Measurements from ENCODE around the gene EDRF1. TPM values are rescaled to one million over a fixed set of nuclear protein-coding genes. Genes with fewer than 3 reads are reported as not detected.
"Not testable (repeated sequence)": the region's sequence is repeated elsewhere in the genome, so short reads cannot be mapped to it uniquely, and the experiment has no call there.

EDRF1 gene, protein sequence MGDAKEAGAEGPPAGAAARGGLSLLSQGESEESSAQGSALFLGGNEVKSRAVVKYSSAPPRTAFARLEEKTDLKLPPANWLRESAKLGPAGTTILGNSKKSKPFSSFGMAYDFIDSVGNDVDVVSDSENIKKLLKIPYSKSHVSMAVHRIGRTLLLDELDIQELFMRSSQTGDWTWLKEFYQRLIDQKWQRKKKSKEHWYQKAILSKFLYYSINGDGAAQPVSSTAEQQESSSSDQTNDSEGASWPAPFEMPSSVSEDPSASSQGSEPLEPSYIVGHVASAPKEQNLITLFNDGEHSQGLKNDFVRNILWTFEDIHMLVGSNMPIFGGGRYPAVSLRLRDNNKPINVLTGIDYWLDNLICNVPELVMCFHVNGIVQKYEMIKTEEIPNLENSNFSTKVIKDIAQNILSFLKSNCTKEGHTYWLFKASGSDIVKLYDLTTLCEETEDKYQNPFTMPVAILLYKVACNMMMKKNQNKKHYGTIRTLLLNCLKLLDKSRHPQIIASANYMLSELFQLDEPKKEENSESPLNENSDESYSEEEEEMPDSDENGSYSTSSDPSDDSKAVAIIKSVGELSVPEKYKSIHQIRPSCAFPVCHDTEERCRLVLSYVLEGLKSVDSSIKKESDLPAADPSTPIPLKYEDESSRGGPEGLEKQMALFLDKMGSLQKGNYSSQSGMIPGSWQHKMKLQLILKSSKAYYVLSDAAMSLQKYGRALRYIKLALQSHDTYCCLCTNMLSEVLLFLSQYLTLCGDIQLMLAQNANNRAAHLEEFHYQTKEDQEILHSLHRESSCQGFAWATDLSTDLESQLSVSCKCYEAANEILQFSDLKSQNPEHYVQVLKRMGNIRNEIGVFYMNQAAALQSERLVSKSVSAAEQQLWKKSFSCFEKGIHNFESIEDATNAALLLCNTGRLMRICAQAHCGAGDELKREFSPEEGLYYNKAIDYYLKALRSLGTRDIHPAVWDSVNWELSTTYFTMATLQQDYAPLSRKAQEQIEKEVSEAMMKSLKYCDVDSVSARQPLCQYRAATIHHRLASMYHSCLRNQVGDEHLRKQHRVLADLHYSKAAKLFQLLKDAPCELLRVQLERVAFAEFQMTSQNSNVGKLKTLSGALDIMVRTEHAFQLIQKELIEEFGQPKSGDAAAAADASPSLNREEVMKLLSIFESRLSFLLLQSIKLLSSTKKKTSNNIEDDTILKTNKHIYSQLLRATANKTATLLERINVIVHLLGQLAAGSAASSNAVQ
- 10 to 100 TPM; 13.5 to 16.8 TPM for total RNA-seq
- long read RNA-seq, donor 1, full-length matches to known transcripts: 2 of 4 reads
- long read RNA-seq, donor 1, partial matches to known transcripts: 0 of 4 reads
- long read RNA-seq, donor 1, other reads (novel, unspliced or antisense): 2 of 4 reads
- long read RNA-seq, donor 2, partial matches to known transcripts: 1 of 1 reads
- long read RNA-seq, donor 2, other reads (novel, unspliced or antisense): 0 of 1 reads

DNA sequence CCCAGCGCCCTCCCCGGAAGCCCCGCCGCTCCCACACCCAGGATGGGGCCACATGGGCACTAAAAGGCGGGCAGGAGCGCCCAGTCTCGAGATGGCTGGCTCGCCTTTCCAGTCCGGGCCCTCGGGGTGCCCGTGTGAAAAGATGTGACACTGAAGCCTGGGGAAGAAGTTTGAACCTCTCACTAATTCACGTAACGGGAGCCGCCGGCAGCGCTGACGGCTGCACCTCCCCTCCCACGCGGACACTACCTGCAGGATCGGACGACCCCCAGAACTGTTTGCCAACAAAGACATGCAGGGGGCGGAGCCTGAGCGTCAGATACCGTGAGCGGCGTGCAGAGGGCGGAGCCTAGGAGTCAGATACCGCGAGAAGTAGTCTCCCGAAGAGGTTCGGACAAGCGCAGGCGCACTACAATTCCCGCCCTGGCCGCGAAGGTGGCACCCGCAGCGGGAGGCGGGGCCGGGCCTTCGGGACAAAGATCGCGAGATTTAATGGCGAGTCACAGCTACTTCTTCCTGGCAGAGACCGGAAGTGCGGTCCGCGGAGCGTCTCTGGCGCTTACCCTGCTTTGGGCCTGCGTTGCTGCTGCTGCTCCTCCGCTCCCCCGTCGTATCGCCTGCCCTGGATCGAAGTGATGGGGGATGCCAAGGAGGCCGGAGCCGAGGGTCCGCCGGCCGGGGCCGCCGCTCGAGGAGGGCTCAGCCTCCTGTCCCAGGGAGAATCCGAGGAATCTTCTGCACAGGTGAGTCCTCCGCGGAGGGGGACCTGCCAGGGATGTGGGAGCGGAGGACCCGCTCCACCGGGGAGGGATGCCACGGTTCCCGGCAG is at the start of gene EDRF1:
EDRF1 (plus strand) TSS at position 537 of the 829 bp plus-strand sequence; CDS start at position 636, 99 bp downstream.
- peak; percentile 100 for DNase-seq (ENCODE audit: low spot score)
- intact Hi-C loops (cut with DNase I): no loop called here

DNA sequence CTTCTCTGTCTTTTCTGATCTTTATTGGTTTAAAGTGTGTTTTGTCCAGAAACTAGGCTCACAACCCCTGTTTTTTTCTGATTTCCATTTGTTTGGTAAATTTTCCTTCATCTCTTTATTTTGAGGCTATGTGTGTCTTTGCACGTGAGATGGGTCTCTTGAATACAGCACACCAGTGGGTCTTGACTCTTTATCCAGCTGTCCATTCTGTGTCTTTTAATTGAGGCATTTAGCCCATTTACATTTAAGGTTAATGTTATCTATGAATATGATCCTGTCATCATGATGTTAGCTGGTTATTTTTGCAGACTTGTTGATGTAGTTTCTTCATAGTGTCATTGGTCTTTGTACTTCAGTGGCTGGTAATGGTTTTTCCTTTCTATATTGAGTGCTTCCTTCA is 46.6 kb upstream of the EDRF1 start:
- DNase-seq (ENCODE audit: low spot score): no peak
- intact Hi-C loops (cut with DNase I): no loop called here

DNA sequence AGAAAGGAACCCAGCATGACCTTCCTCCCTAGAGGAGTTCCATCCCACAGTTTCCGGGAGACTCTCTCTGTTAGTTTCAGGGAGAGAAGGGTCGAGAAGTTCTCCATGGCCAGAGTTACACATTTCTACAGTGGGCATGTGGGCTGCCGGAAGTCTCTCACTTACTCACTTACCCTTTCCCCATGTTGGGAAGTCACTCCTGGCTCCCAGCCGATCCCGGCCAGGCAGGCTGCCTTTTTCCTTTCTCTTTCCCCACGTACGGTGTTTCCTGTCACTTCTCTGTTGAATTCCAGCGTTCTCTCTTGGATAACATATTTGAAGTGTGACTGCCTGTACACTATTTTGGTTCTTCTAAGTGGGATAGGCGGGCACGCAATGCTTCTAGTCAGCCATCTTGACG is 40.1 kb upstream of the EDRF1 start:
- DNase-seq (ENCODE audit: low spot score): no peak
- intact Hi-C loops (cut with DNase I): no loop called here

DNA sequence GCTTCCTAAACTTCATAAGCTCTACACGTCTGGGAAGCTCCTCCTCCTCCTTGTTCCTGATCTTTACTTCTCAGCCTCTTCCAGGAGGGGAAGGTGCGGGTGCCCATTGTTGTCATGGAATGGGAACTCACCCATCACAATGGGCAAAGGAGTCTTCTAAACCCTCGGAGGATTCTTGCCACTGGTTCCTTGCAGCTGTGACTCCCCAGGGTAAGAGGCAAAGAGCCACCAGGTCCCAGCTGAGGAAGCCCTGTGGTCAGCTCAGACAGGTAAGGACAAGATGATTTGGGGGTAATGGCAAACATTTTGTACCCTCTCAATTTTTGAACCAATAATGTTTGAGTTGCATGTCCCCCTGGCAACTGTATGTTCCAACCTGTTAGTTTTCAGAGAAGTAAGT is 36.4 kb upstream of the EDRF1 start, which contains the start of gene TEX36:
TEX36 (minus strand) TSS at position 101 of the 400 bp plus-strand sequence. CDS start 174 bp downstream, outside the sequence.
- DNase-seq (ENCODE audit: low spot score): no peak
- intact Hi-C loops (cut with DNase I): no loop called here

DNA sequence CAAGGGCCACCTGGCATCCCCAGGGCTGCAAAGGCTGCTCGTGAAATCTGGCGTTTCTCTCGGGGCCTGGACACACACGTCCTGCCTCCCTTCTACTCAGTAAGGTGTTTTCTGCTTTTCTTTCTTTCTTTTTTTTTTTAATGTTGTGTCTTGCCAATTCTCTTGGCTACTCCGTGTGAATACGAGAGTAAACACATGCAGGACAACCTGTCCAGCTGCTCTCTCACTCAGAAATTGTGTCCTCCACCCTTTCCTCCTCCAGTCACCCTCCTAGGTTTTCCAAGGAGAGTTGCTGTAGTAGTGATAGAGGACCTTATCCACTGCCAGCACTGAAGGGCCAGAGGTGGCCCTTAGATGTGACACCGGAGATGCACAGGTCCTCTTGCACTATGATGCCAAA is 35.7 kb upstream of the EDRF1 start:
- intact Hi-C loops (cut with DNase I): no loop called here
- DNase-seq (ENCODE audit: low spot score): no peak

DNA sequence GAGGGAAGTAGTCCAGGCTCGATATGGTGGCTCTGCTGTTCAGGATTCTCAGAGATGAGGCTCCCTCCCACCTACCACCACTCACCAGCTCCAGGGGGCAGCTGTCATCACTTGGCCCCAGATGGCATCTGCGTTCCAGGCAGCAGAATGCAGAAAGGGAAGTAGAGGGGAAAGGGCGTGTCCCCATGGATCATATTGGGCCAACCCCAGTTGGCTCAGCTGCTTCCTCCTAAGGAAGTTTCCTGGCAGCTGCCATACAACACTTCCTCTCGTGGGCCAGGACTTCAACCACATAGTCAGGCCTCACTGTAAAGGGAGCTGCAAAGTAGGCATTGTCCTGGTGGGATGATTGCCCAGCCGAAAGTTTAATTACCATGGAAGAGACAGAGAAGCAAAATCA is 34.9 kb upstream of the EDRF1 start:
- intact Hi-C loops (cut with DNase I): no loop called here
- no peak for DNase-seq (ENCODE audit: low spot score)

DNA sequence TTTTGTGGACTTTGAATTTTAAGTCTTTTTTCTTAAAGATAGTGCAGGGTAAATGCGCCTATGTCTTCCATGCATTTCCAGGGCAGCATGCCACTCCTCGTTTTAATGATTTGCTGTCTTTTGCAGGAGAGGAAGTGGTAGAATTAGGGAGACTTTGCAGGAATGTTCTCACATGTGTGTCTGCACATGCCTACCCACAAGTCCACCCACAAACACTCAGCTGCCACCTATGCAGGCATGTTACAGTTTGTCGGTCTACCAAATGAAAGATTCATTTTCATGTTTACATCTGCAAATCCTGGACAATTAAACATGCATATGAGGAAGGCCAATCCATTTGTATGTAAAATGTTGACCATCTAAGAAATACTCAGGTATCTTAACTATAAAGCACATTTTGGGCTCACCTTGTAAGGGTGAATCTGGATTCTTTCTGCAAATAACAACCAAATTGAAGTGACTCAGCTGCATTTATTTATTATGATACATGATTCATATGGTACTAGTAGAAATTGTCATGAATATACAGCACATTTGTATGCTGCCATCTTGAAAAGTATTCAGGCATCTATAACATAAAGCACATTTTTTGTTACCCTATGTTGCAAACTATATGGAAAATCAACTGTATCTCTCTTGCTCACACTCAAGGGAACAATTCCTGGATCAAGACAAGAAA is 31.9 kb upstream of the EDRF1 start:
- intact Hi-C loops (cut with DNase I): no loop called here
- no peak for DNase-seq (ENCODE audit: low spot score)

DNA sequence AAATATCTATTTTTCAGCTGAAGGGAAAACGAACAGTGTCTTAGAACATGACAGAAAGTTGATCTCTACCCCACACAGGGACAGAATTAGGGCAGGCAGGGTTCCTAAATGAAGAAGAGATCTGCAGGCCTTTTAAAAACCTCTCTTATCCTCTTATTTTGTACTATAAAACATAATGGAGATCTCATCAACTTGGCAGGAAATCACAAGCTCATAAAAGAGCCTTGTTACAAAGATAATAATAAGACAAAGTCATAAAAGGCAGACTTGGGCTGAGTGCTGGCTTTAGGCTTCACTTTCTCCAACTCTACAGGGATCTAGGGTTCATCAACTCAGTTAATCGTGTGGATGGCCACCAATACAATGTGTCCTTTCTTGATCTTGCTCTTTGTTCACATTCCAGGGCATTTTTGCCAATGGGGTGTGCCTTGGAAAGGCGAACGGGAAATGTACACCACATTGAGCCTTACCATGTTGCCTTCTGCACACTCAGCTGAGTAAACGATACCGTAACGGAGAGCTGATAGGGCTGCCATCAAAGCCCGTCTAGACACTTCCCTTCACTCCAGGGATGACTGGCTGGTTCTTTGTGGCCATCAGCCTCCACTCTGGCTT is 29.4 kb upstream of the EDRF1 start:
- no peak for DNase-seq (ENCODE audit: low spot score)
- intact Hi-C loops (cut with DNase I): no loop called here

DNA sequence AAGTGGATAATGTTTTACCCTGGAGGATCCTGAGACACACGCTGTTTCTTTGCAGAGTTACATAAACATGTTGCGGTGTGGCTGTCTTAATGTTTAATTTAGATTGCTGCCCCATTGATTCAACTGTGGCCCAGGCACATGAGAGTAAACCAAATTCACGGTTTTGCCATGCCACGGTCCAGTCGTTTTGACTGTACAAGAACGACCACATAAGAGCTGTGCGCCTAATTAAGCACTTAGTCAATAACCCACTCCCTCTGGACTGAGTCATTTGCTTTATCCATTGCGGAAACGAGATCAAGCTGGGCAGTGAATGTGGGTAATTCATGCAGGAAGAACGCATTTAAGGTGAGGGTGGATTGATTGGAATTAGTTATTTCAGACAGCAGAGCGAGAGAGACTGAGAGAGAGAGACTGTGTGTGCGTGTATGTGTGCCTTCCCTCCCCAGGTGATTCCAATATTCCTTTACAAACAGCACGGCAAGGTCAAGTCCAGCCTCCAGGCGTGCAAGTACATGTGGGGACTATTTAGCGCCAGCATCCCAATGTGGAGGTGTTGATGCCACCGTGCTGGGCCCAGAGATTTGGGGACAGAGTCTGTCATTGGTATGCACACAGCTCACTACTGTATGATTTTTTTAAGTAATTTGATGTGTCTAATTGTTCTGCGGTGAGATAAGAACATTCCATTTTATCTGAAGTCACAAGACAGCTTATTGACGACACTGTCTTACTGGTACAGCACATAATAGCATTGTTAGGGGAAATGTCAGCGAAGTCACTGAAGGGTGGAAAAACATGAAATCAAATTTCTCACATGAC is 28.1 kb upstream of the EDRF1 start:
- intact Hi-C loops (cut with DNase I): no loop called here
- DNase-seq (ENCODE audit: low spot score): no peak

DNA sequence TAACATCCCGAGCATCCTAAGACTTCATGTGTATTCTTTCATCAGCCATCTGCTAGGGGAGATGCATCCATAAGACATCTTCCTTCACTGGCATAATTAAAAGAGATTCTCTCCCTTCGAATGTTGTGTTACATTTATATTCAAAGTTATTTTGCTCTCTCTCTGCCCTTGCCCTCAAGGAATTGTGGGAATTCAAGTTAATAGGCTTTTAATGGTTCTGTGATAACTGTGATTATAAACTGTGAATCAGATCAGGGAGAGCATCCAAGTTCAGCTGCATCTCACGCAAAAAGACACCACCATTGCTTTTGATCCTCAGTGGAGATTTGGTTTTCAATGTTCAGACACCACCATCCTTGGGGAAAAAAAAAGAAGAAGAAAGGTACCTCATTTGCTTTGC is 27.3 kb upstream of the EDRF1 start:
- intact Hi-C loops (cut with DNase I): no loop called here
- DNase-seq (ENCODE audit: low spot score): no peak

DNA sequence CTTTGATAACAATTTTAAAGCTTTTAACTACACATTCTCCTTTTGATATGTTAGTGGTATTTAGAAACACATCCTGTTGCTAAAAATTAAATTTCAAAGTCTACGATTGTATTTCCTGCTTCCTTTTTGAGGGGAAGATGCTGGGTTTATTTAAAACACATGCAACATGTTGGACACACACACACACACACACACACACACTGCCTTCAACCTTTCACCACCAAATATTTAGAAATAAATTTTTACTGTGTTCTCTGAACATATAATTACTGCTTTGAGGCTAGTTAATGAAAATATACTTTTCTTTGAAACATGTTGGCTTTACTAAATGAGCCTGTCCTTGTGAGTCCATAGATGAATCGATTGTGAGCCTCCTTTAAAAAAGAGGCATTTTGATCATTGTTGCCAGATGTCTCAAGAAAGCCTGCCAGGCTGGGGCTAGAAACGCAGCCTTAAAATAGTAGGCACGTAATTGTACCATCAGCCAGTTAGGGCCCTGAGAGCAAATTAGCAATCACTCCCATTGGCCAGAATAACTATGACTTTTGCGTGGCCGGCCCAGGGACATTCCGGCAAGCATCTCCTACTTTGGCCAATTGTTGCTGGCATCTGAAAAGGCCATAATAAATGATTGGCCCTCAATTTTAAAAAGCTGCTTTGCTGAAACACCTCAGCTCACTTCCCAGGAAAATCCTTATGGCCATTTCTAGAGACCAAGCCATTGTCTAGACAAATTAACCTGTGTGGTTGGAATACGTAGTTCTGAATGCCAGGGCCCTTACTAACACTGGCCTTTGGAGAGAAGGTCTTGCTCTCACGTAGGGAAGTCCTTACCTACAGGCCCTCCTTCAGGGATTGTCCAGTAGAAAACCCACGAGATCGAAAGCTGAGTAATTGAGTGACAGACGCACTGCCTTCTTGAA is 26.6 kb upstream of the EDRF1 start:
- no peak for DNase-seq (ENCODE audit: low spot score)

DNA sequence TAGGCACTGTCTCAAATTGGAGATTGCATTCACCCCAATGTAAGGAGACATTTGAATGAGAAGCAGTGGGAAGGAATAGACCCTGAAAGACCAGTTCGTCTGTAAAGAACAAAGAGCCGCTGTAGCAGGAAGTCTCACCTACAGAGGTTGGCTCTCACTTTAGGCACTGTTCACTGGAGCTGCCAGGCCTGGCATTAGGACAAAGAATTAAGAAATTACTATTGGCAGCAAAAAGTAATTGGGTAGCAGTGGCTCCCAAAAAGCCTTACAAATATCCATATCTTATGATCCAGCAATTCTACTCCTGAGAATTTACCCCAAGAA is 26.0 kb upstream of the EDRF1 start:
- no peak for DNase-seq (ENCODE audit: low spot score)
- intact Hi-C loops (cut with DNase I): no loop called here

More for the DNA sequence above, 26.6 kb upstream of the EDRF1 start:
- intact Hi-C loops (cut with DNase I): no loop called here

DNA sequence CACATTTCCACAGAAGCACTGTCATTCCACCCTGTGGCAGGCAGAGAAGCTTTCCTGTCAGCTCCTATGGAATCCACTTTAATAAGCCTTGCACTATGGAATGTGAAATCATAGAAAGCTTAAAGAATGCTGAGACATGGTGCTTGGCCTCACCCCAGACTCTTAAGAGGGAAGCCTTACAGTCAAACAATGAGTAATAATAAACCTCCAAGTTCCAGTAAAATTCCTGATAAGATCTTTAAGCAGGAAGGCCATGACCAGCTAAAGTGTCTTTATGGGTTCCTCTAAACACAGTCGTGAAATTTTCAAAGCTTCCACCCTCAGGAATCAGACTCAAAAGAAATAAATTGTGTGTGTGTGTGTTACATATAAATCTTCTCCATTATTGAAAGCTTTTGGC is 24.6 kb upstream of the EDRF1 start:
- DNase-seq (ENCODE audit: low spot score): no peak
- intact Hi-C loops (cut with DNase I): no loop called here

DNA sequence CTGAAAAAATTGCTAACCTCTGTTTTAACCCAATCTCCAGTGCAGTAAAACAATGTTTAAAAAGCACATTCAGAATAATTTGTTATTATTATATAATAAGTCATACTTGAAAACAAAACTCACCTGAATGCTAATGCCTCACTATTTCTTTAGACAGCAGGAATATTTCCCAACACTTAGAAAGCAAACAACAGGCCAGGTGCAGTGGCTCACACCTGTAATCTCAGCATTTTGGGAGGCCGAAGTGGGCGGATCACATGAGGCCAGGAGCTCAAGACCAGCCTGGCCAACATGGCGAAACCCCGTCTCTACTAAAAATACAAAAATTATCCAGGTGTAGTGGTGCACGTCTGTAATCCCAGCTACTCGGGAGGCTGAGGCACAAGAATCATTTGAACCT is 22.6 kb upstream of the EDRF1 start:
- intact Hi-C loops (cut with DNase I); DNase-seq (ENCODE audit: low spot score): not testable (repeated sequence)

DNA sequence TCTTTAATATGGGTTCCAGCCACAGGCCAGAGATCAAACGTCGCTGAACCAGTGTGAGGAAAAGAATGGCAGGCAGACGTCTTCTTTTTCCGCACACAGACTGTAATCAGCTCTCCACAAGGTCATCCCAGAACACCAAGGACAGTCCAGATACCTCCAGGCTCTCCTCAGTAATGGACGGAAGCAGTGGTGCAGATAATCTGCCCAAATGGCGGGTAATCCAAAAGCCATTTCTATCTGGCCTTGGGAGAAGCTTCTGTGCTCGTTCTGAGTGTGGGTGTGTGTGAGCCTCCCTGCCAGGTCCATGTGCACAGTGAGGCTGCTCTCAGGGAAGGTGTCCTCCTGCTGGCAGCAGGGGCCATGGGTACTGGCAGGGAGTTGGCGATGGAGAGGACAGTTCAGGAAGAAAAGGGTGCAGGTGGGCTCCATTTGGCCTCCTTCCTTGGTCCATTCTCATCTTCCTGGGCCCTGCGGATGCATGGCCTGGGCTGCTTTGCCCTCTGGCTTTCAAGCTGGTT is 21.0 kb upstream of the EDRF1 start:
- DNase-seq (ENCODE audit: low spot score): no peak
- intact Hi-C loops (cut with DNase I): no loop called here

Measured in posterior vena cava (tissue), 2 donors.